Activated CD4-positive, alpha-beta T cell treated with anti-CD3 and anti-CD28 coated beads for 24 hours (primary cell): ENCODE data around the gene DLK2.
A peak's percentile ranks its signal among the peaks of the same experiment; 100 is the strongest.
"Not testable (repeated sequence)": the region's sequence is repeated elsewhere in the genome, so short reads cannot be mapped to it uniquely, and the experiment has no call there.

Experiments used
- DNase-seq, 2 donors: peaks; one replicate each; pipeline ENCODE4 v3.0.0-alpha.2; 2020; ENCODE audit warnings: low read depth in 2 of 2

The DLK2 gene

GRCh38 chr6:43427406-43428111, 27.8 kb downstream of the DLK2 start, which contains the start of gene ABCC10:
Gene ABCC10, plus strand, starts transcription at chr6:43427541. Its CDS starts 438 bp downstream, at chr6:43427979.
- peak; percentile 86 to 95 for DNase-seq

GRCh38 chr6:43426928-43427405, 28.4 kb downstream of the DLK2 start:
- DNase-seq, result no peak

- not testable (repeated sequence) for DNase-seq
These were observed 30.3 kb downstream of the DLK2 start for GRCh38 chr6:43425083-43425482.

- DNase-seq, result no peak
These were observed 33.5 kb downstream of the DLK2 start for GRCh38 chr6:43421831-43422230.

GRCh38 chr6:43420012-43420709, 35.2 kb downstream of the DLK2 start:
- DNase-seq, result no peak

- DNase-seq, result no peak
These were observed 38.4 kb downstream of the DLK2 start for GRCh38 chr6:43416935-43417334.

- not testable (repeated sequence) for DNase-seq
These were observed 40.1 kb downstream of the DLK2 start for GRCh38 chr6:43415275-43415674.

- no peak for DNase-seq
These were observed 42.3 kb downstream of the DLK2 start for GRCh38 chr6:43413002-43413401.

- no peak for DNase-seq
These were observed 42.8 kb downstream of the DLK2 start for GRCh38 chr6:43412541-43412940.

- not testable (repeated sequence) for DNase-seq
These were observed 44.6 kb downstream of the DLK2 start for GRCh38 chr6:43410776-43411175.

GRCh38 chr6:43408259-43408658, 47.1 kb downstream of the DLK2 start:
- no peak for DNase-seq

- no peak for DNase-seq
These were observed 48.1 kb downstream of the DLK2 start for GRCh38 chr6:43407296-43407695.

- no peak for DNase-seq
These were observed 50.0 kb downstream of the DLK2 start for GRCh38 chr6:43405354-43405753.

GRCh38 chr6:43402820-43403219, 52.5 kb downstream of the DLK2 start:
- DNase-seq, result no peak

GRCh38 chr6:43401730-43402129, 53.6 kb downstream of the DLK2 start:
- no peak for DNase-seq
